ENCODE results near the gene FADS1.

FADS1 gene

GRCh38 chr11:61846362-61847020, 29.7 kb upstream of the FADS1 start:
- no peak for DNase-seq (ENCODE audit: low read depth)

GRCh38 chr11:61844909-61845565, 28.2 kb upstream of the FADS1 start:
- no peak for DNase-seq (ENCODE audit: low read depth)

GRCh38 chr11:61842528-61842820, 25.7 kb upstream of the FADS1 start:
- no peak for DNase-seq (ENCODE audit: low read depth)

- DNase-seq (ENCODE audit: low read depth) = no peak
Observed at GRCh38 chr11:61841636-61842527, 25.1 kb upstream of the FADS1 start.

GRCh38 chr11:61840371-61840770, 23.6 kb upstream of the FADS1 start:
- DNase-seq (ENCODE audit: low read depth) = no peak

- no peak for DNase-seq (ENCODE audit: low read depth)
Observed at GRCh38 chr11:61839742-61840141, 22.9 kb upstream of the FADS1 start.

GRCh38 chr11:61838921-61839320, 22.1 kb upstream of the FADS1 start:
- no peak for DNase-seq (ENCODE audit: low read depth)

- no peak for DNase-seq (ENCODE audit: low read depth)
Observed at GRCh38 chr11:61838501-61838900, 21.7 kb upstream of the FADS1 start.

GRCh38 chr11:61837411-61838005, 20.7 kb upstream of the FADS1 start:
- no peak for DNase-seq (ENCODE audit: low read depth)

- no peak for DNase-seq (ENCODE audit: low read depth)
Observed at GRCh38 chr11:61836193-61836592, 19.4 kb upstream of the FADS1 start.

- DNase-seq (ENCODE audit: low read depth) = peak; percentile 25
Observed at GRCh38 chr11:61834278-61835048, 17.7 kb upstream of the FADS1 start.

GRCh38 chr11:61833926-61834277, 17.1 kb upstream of the FADS1 start:
- DNase-seq (ENCODE audit: low read depth) = no peak

- no peak for DNase-seq (ENCODE audit: low read depth)
Observed at GRCh38 chr11:61833471-61833870, 16.7 kb upstream of the FADS1 start.

GRCh38 chr11:61832754-61833153, 16.0 kb upstream of the FADS1 start:
- no peak for DNase-seq (ENCODE audit: low read depth)

- no peak for DNase-seq (ENCODE audit: low read depth)
Observed at GRCh38 chr11:61832207-61832606, 15.4 kb upstream of the FADS1 start.

GRCh38 chr11:61830237-61831105, 13.7 kb upstream of the FADS1 start:
- no peak for DNase-seq (ENCODE audit: low read depth)

GRCh38 chr11:61829806-61830205, 13.0 kb upstream of the FADS1 start:
- DNase-seq (ENCODE audit: low read depth) = no peak

GRCh38 chr11:61828629-61829407, 12.0 kb upstream of the FADS1 start:
- DNase-seq (ENCODE audit: low read depth) = no peak

- no peak for DNase-seq (ENCODE audit: low read depth)
Observed at GRCh38 chr11:61828379-61828628, 11.5 kb upstream of the FADS1 start.

GRCh38 chr11:61827571-61828378, 11.0 kb upstream of the FADS1 start, which contains the start of gene FADS2:
Gene FADS2, plus strand, starts transcription at chr11:61828300. Its CDS starts 91 bp downstream, at chr11:61828391.
- DNase-seq (ENCODE audit: low read depth) = peak; percentile 48
